ENCODE results near the gene ACKR1. TPM values are rescaled to one million over a fixed set of nuclear protein-coding genes. Genes with fewer than 3 reads are reported as not detected.

Gene ACKR1
- total RNA-seq, 1 donor from 2014 or later: 0.57 TPM

DNA sequence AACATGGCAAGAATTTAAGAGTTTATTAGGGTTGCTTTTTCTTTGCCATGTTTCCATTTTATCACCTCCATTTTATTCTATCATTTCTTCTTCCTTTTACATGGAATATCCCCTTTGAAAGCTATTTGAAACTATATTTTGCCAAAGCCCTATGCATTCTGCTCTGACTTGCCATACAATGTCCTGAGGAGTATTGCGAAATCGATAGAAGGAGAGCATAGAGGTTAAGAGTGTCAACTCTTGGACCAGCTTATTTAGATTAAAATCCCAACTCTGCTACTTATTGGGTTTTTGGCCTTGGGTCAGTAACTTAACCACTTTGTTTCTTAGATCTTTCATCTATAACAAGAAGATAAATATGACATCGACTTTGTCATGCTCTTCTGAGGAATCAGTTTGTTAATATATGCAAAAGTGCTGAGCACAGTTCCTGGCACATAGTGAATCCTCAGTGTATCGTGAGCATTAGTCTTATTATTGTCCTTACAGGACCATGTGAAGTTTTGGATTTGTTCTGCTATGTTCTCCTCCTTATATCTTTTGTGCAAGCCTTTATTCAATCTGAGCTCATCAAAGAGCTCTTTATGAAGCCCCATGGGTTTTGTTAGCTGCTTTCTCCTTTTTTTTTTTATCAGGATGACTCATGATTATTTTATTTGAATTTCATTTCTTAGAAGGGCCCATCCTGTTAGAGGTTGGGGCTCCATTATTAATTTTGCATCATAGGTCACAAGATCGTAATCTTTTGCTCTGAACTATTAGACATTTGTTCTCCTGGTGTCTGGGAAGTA lies 17.6 kb downstream of the ACKR1 start:
- Mint-ChIP-seq H3K27ac (no peak overlapping the region), H3K4me3 (ENCODE audit: low read depth) (no peak overlapping the region), H3K4me1 (ENCODE audit: low read depth) (no peaks in the 10 kb centered on the region), H3K9me3 (ENCODE audit: low read depth) (no peaks in the 10 kb centered on the region), H3K27me3 (peaks cover 14% of the 10 kb centered on the region), H3K36me3 (ENCODE audit: insufficient read depth) (no peaks in the 10 kb centered on the region)
- DNase-seq (ENCODE audit: low spot score, unreplicated experiment): no peak
- TF ChIP-seq, protein P1, sequence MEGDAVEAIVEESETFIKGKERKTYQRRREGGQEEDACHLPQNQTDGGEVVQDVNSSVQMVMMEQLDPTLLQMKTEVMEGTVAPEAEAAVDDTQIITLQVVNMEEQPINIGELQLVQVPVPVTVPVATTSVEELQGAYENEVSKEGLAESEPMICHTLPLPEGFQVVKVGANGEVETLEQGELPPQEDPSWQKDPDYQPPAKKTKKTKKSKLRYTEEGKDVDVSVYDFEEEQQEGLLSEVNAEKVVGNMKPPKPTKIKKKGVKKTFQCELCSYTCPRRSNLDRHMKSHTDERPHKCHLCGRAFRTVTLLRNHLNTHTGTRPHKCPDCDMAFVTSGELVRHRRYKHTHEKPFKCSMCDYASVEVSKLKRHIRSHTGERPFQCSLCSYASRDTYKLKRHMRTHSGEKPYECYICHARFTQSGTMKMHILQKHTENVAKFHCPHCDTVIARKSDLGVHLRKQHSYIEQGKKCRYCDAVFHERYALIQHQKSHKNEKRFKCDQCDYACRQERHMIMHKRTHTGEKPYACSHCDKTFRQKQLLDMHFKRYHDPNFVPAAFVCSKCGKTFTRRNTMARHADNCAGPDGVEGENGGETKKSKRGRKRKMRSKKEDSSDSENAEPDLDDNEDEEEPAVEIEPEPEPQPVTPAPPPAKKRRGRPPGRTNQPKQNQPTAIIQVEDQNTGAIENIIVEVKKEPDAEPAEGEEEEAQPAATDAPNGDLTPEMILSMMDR (IDR thresholded peaks at IDR 0.05; ENCODE audit: unreplicated experiment): no peak

DNA sequence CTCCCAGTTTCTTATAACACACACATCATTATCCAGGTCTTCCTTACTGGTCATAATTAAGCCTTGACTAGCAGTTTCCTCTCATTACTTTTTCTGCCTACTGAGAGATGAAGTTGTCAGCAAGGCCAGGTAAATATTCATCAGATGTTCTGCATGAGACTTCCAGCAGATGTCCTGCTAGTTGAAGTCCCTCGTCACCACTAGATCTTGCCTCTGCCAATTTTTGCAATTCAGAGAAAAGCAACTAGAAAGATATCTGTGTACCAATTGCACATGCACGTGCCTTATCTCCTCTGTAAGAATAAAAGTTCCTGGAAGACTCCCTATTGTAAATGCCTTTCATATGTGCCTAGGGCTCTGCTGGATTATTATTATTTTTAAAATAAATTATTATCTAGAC lies 18.3 kb downstream of the ACKR1 start:
- no peaks in the 10 kb centered on the region for H3K4me1 Mint-ChIP-seq (ENCODE audit: low read depth)
- no peaks in the 10 kb centered on the region for H3K36me3 Mint-ChIP-seq (ENCODE audit: insufficient read depth)
- no peak overlapping the region for H3K4me3 Mint-ChIP-seq (ENCODE audit: low read depth)
- no peak overlapping the region for H3K27ac Mint-ChIP-seq
- TF ChIP-seq, protein P1 (IDR thresholded peaks at IDR 0.05; ENCODE audit: unreplicated experiment): no peak
- H3K27me3 Mint-ChIP-seq: peaks cover 10% of the 10 kb centered on the region
- H3K9me3 Mint-ChIP-seq (ENCODE audit: low read depth): no peaks in the 10 kb centered on the region
- DNase-seq (ENCODE audit: low spot score, unreplicated experiment): no peak

DNA sequence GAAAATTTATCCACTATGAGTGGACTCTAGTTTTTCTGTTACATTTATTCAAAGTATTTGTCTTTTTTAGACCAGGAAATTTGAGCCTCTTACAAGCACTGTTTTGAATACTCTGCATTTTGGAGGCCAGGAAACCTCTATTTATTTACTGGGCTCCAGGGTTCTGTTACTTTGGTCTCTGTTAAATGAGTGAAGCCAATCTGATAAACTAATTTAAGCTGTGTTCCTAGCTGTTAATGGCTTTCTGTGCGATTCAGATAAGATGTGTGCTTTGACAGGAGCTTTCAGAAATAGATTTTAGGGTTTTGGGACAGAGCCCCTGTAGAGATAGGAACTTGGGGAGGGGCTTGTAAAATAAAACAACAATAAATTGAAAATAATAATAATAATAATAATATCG lies 23.9 kb downstream of the ACKR1 start:
- Mint-ChIP-seq H3K27ac (no peak overlapping the region), H3K36me3 (ENCODE audit: insufficient read depth) (no peaks in the 10 kb centered on the region), H3K27me3 (peaks cover 6% of the 10 kb centered on the region), H3K9me3 (ENCODE audit: low read depth) (no peaks in the 10 kb centered on the region), H3K4me3 (ENCODE audit: low read depth) (no peak overlapping the region), H3K4me1 (ENCODE audit: low read depth) (peaks cover 10% of the 10 kb centered on the region)
- TF ChIP-seq, protein P1 (IDR thresholded peaks at IDR 0.05; ENCODE audit: unreplicated experiment): no peak
- no peak for DNase-seq (ENCODE audit: low spot score, unreplicated experiment)

DNA sequence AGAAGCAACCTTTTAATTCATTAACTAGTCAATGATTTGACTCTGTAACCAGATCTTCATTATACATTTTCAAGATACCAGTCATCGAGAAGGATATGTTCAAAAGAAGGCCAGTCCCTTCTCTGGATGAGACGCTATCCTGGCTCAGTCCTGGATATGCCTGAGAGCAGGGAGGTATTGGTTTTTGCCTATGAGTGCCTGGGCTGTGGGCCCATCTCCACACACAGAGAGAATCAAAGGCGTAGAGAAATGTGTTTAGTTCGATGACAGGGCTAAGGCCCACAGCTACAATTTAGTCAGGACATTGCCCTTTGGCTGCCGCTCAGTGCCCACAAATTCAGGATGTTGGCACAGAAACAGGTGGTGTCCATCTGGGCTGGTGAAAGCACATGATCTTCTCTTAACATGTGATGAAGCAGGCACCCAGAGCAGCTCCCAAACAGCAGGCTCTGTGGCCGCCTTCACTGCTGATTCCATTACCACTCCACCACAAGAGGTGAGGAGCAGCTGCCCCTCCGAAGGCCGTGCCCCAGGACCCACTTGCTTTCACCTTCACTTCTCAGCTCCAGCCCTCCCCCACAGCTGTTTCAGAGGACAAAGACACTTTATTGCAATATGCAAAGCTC lies 24.7 kb downstream of the ACKR1 start:
- Mint-ChIP-seq H3K27ac (peak overlapping the region; percentile 34), H3K9me3 (ENCODE audit: low read depth) (no peaks in the 10 kb centered on the region), H3K4me3 (ENCODE audit: low read depth) (no peak overlapping the region), H3K36me3 (ENCODE audit: insufficient read depth) (no peaks in the 10 kb centered on the region), H3K27me3 (peaks cover 6% of the 10 kb centered on the region), H3K4me1 (ENCODE audit: low read depth) (peaks cover 10% of the 10 kb centered on the region)
- TF ChIP-seq, protein P1 (IDR thresholded peaks at IDR 0.05; ENCODE audit: unreplicated experiment): no peak
- no peak for DNase-seq (ENCODE audit: low spot score, unreplicated experiment)

DNA sequence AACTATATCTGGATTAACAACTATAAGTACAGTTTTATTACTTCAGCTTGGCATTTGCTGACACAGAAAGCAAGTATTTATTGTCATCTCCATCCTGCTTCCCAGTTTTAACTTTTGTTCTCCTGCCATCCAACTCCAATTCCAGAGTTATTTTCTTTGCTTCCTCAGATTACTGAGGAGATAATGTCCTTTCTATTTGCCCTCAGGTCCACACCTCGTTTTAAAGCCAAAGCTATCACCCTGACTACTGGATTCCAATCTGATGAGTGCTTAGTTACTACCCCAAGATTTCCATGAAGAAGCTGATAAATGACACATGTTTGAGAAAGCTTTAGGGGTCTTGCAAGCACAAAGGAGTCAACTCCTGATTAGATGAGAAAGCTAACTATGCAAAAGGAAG lies 25.2 kb downstream of the ACKR1 start:
- no peak overlapping the region for H3K27ac Mint-ChIP-seq
- H3K27me3 Mint-ChIP-seq: peaks cover 6% of the 10 kb centered on the region
- H3K36me3 Mint-ChIP-seq (ENCODE audit: insufficient read depth): no peaks in the 10 kb centered on the region
- no peaks in the 10 kb centered on the region for H3K9me3 Mint-ChIP-seq (ENCODE audit: low read depth)
- H3K4me3 Mint-ChIP-seq (ENCODE audit: low read depth): no peak overlapping the region
- no peak for DNase-seq (ENCODE audit: low spot score, unreplicated experiment)
- peaks cover 10% of the 10 kb centered on the region for H3K4me1 Mint-ChIP-seq (ENCODE audit: low read depth)
- TF ChIP-seq, protein P1 (IDR thresholded peaks at IDR 0.05; ENCODE audit: unreplicated experiment): no peak
